Measurements from ENCODE around the gene IGF2R.
"Not testable (repeated sequence)": the region's sequence is repeated elsewhere in the genome, so short reads cannot be mapped to it uniquely, and the experiment has no call there.

IGF2R gene

DNA sequence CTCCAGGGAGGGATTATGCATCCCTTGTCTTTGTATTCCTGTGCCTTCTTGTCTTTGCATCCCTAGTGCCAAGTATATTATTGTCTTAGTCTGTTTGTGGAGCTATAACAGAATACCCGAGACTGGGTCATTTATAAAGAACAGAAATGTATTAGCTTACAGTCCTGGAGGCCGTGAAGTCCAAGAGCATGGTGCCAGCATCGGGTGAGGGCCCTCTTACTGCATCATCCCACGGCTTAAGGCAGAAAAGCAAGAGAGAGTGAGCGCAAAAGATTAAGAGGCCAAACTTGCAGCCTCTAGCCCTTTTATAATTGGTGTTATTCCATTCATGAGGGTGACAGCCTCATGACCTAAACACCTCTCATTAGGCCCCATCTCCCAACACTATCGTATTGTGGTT is 8.4 kb upstream of the IGF2R start:
- H3K4me3 ChIP-seq (ENCODE audit: low read length) = no peak overlapping the region
- TF ChIP-seq ZNF274 (IDR thresholded peaks at IDR 0.05; ENCODE audit: low read depth, low read length) = no peak

DNA sequence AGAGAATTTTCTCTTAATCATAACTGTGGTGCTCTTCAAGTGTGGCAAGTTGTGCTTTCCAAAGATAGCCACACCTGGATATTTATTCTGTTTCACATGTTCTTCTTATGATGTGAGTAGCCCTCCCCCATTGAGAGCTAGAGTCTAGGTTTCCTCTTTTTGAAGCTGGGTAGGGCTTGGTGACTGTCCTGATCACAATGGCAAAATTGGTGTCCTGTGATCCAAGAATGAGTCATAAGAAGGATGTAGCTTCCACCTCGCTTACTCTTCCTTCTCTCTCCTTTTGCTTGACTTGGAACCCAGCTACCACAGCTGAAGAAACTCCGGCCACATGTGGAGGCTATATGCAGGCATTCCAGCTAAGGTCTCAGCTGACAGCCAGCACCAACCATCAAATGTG is 7.4 kb upstream of the IGF2R start:
- TF ChIP-seq ZNF274 (IDR thresholded peaks at IDR 0.05; ENCODE audit: low read depth, low read length) = no peak
- no peak overlapping the region for H3K4me3 ChIP-seq (ENCODE audit: low read length)

DNA sequence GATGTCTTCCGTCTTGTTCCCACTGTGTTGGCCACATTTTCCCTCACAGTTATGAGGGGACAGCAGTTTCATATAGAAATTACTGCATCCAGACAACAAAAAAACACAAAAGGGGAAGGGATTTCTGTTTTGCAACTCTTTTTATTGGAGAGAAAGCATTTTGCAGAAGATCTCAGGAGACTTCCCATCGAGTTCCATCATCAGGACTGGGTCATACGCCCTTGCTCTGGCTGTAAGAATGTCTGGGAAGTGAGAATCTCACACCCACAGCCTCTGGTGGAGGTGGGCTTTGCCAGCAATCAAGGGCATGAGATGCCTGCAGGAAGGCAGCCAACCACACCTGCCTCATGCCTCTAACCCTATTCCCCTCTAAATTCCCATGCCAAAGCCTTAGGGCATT is 5.8 kb upstream of the IGF2R start:
- H3K4me3 ChIP-seq (ENCODE audit: low read length) = no peak overlapping the region
- TF ChIP-seq ZNF274 (IDR thresholded peaks at IDR 0.05; ENCODE audit: low read depth, low read length) = no peak

DNA sequence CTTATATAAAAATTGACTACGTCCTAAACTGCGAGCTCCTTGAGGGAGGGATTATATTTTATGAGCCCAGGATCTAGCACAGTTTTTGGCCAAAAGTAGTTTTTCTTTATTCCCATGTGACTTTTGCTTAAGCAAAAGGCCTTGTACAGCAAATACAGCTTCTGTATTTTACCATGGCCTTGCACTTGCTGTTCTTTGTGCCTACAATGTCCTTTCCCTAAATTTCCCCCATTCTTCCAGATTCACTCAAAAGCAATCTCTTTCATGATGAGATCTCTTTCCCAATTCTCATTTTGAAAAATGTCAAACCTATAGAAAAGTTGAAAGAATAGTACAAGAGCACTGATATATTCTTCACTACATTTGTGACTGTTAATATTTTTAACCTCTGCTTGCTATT is 4.8 kb upstream of the IGF2R start:
- no peak for TF ChIP-seq ZNF274 (IDR thresholded peaks at IDR 0.05; ENCODE audit: low read depth, low read length)
- no peak overlapping the region for H3K4me3 ChIP-seq (ENCODE audit: low read length)

DNA sequence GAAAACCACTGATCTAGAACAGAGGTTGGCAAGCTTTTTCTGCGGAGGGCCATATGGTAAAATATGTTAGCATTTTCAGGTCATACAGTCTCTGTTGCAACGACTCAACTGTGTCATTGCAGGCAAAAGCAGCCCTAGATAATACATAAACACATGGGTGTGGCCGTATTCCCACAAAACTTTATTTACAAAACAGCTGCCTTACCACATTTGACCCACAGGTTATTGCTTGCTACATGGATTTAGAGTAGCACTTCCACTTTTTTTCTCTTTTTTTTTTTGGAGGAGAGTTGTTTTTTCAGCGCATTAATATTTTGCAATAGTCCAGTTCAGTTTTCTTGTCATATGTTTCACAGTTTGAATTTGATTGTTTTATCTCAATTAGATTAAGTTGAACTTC is 2.5 kb upstream of the IGF2R start:
- no peak for TF ChIP-seq ZNF274 (IDR thresholded peaks at IDR 0.05; ENCODE audit: low read depth, low read length)
- H3K4me3 ChIP-seq (ENCODE audit: low read length) = no peak overlapping the region

DNA sequence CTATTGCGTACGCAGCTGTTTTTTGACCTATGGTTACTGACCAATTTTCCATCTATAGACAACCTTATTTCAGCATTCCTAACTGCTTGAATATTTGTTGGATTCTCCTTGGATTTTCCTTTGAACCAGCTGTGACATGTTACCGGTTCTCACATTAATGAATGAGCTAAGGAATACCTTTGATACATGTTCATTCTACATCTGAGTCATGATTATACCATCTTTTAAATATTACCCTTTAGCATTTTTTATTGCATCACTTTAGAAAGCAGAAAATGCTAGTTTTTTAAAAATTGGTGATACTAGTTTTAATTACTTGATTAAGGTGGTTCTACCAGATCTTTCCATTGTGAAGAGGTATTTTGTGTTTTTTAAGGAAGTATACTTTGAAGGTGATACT is 1.9 kb upstream of the IGF2R start:
- TF ChIP-seq ZNF274 (IDR thresholded peaks at IDR 0.05; ENCODE audit: low read depth, low read length) = no peak

DNA sequence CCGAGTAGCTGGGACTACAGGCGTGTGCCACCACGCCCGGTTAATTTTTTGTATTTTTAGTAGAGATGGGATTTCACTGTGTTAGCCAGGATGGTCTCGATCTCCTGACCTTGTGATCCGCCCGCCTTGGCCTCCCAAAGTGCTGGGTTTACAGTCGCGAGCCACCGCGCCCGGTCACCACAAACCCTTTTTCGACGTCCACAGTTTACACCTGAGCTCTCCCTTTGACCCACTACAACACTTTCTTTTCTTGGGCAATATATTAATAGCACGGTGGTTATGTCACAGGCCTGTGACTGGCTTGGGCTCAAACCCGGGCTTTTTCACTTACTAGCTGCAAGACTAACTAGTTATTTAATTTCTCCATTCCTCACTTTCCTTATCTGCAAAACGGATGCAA is 1.3 kb upstream of the IGF2R start:
- not testable (repeated sequence) for H3K4me3 ChIP-seq (ENCODE audit: low read length)

More for the DNA sequence above, 1.9 kb upstream of the IGF2R start:
- H3K4me3 ChIP-seq (ENCODE audit: low read length) = no peak overlapping the region

DNA sequence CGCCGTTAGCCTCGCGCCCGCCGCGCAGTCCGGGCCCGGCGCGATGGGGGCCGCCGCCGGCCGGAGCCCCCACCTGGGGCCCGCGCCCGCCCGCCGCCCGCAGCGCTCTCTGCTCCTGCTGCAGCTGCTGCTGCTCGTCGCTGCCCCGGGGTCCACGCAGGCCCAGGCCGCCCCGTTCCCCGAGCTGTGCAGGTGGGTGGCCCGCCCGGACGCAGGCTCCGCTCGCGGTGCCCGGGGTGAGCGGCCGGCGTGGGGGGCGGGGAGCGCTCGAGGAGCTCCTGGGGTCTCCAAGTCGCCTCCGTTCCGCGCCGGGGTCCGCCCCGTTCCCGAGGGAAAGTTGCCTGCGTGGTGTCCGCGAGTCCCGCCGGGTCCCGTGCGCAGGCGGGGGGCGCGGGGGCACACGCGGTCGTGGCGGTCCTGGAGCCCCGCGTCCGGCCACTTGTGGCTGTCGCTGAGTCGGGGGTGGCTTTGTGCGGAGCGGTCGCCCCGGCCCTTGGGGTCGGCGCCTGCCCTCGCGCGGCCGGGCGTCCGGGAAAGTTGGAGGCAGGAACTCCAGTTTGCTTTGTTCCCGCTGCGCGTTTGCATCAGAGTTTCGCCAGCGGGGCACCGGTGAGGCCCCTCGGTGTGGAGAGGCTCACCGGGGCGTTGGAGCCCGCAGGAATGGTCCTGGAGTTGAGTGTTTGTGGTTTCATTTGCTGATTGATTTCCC is 476 bp downstream of the IGF2R start:
- H3K4me3 ChIP-seq (ENCODE audit: low read length) = peak overlapping the region; percentile 96
- no peak for TF ChIP-seq ZNF274 (IDR thresholded peaks at IDR 0.05; ENCODE audit: low read depth, low read length)

DNA sequence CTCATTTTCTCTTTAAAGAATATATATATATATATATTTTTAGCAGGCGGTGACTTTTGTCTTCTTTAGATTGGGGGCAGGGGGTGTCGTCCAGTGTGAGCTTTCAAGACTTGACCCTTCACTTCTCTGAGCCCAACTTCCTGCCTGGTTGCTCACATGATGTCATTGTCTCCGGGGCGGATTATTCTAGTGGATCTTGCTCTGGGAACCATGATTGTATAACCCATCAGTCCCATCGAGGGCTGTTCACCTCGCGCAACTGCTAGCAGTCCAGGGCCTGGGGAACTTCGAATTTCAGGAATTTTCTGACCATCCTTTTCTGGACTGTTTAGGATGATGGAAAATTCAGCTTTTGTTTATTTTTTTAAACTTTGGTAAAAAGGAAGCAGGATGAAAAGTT is 1.0 kb downstream of the IGF2R start:
- H3K4me3 ChIP-seq (ENCODE audit: low read length) = peak overlapping the region; percentile 96
- no peak for TF ChIP-seq ZNF274 (IDR thresholded peaks at IDR 0.05; ENCODE audit: low read depth, low read length)

DNA sequence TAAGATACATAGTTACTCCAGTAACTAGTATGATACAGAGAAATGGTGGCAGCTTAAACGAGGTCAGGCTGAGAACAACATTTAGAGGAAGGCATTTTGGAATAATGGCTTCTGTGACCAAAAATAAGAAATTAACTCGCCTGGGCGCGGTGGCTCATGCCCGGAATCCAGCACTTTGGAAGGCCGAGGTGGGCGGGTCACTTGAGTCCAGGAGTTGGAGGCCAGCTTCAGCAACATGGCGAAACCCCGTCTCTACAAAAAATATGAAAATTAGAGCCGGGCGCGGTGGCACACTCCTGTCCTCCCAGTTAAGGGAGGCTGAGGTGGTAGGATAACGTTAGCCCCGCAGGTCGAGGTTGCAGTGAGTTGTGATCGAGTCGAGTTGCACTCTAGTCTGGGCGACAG is 1.8 kb downstream of the IGF2R start:
- no peak for TF ChIP-seq ZNF274 (IDR thresholded peaks at IDR 0.05; ENCODE audit: low read depth, low read length)
- H3K4me3 ChIP-seq (ENCODE audit: low read length) = peak overlapping the region; percentile 96

DNA sequence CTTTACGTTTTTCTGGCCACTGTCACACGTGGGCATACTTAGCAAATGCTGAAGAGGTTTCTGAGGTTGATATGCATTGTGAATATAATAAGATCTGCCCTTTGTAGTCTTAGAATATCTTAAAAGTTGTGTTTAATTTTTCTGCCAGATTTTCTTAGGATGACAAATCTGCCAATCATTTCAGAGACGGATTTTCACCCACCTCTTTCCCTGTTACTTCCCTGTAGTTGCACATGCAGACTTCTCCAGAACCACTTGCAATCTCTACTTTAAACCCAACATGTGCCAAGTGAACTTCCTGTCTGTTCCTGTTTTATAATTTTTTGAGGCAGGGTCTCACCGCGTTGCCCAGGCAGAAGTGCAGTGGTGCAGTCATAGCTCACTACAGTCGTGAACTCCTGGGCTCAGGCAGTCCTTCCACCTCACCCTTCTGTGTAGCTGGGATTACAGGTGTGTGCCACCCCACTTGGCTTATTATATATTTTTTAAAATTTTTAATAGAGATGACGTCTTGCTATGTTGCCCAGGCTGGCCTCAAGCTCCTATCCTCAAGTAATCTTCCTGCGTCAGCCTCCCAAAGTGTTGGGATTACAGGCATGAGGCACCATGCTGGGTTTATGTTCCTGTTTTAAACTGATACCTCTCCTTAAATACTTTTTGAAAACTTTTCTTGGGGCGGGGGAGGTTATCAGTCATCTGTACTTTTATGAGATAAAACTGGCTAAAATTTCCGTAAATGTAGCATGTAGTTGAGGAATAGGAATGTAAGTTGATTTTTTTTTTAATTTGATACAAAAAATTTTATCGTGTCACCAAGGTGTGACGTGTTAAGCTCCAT is 2.7 kb downstream of the IGF2R start:
- H3K4me3 ChIP-seq (ENCODE audit: low read length) = peak overlapping the region; percentile 96; the same call in 1 of the 2 replicates
- TF ChIP-seq ZNF274 (IDR thresholded peaks at IDR 0.05; ENCODE audit: low read depth, low read length) = no peak

DNA sequence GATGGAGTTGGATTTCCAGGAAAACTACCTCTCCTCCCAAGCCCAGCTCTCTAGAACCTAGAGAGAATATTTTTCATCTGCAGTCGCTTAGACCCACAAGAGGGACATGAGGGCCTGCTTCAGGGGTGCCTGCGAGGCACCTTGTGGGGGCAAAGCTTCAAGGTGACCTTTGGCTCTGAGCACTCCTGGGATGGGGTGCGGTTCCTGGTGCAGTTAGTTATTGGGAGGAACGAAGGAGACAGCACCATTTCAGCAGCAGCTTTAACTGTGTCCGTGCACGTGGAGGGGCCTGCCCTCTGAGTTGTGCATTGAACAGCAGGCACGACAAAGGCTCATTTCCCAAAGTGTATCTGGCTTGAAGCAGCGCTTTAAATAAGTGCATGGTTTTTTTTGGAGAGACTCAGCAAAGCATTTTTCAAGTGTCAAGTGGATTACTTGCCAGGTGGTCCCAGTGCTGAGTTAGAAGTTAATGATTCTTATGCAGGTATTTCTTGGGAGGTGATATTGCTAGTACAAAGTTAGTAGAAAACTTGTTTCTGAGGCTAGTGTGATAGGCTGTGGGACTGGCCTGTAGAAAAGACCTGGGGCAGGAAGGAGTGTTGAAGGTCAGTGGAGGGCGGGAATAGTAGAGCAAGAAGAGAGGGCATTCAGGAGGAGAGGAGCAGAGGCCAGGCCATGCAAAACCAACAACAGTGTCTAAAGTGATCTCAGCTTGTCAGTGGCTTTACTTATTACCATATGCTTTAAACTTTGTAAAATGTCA is 3.8 kb downstream of the IGF2R start:
- no peak overlapping the region for H3K4me3 ChIP-seq (ENCODE audit: low read length)
- no peak for TF ChIP-seq ZNF274 (IDR thresholded peaks at IDR 0.05; ENCODE audit: low read depth, low read length)

DNA sequence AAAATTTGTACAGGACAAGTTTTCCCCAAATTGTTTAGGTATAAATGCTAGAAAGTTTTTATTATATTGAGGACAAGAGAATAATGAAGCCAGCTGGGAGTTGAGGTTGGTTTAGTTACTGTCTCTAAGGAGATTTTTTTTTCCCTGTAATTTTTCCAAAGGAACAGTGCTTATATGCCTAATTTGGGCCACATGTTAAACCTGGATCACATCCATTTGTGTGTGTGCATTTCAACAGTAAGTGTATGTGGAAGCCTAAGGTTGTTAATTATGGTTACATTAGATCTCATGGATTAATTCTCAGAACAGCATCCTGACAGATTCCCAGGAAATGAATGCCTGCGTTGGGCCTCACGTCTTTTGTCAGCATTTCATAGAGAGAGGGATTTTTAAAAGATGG is 4.5 kb downstream of the IGF2R start:
- no peak overlapping the region for H3K4me3 ChIP-seq (ENCODE audit: low read length)
- no peak for TF ChIP-seq ZNF274 (IDR thresholded peaks at IDR 0.05; ENCODE audit: low read depth, low read length)

DNA sequence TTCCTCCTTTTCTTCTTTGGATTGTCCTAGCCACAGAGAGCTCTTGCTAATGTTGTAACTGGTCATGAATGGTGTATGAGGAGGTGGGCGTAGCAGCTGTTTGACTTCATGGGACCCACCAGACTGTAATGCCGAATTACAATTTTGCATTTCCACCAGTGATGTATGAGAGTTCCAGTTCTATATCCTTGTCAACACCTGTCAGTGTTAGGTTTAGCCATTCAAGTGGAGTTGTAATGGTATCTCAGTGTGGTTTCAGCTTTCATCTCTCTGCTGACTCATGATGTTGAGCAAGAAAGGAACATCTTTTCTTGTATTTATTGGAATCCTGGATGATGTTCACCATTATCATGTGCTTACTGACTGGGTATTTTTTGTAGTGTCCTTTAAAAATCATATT is 5.1 kb downstream of the IGF2R start:
- H3K4me3 ChIP-seq (ENCODE audit: low read length) = no peak overlapping the region
- no peak for TF ChIP-seq ZNF274 (IDR thresholded peaks at IDR 0.05; ENCODE audit: low read depth, low read length)

DNA sequence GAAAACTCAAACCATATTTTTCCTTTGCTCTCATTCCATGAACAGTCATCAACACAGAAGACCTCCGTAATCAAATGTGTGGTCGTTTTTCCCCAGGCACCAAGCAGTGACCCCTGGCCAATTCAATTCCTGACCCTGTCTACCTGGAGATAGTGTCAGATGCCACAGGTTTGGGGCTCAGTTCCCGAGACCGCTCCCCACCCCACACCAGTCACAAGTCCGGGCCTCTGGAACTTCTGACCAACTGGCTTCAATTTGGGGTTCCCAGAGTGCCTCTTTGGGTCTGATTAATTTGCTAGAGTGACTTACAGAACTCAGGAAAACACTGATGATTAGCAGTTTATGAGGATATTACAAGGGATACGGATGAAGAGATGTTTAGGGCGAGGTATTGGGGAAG is 6.0 kb downstream of the IGF2R start:
- H3K4me3 ChIP-seq (ENCODE audit: low read length) = no peak overlapping the region
- TF ChIP-seq ZNF274 (IDR thresholded peaks at IDR 0.05; ENCODE audit: low read depth, low read length) = no peak
